K562 (cell line): Measurements from ENCODE around the gene RANBP3. TPM values are rescaled to one million over a fixed set of nuclear protein-coding genes. Genes with fewer than 3 reads are reported as not detected.

ENCODE experiments used
- ATAC-seq: fragments of 200-7000 bp; cut with Tn5 transposase; 3 replicates; pipeline ENCODE4 v1.9.1; 2020; ENCODE audit warnings: moderate library complexity
- BruUV-seq: library from RNA; stranded (reverse); fragments of 400-500 nt; replicated peaks from 2 replicates; lab custom pipeline; 2021; lab: Mats Ljungman, UMichigan
- CTCF ChIA-PET: fragments of 300-600 bp; formaldehyde crosslinking; extraction: SDS; loops from one replicate; lab custom pipeline; 2021; ENCODE audit warnings: low intra/inter-chr PET ratio; lab: Yijun Ruan, JAX
- POLR2A ChIA-PET: fragments of 300-600, 350-650 bp; sonication (Branson Sonifier 250); formaldehyde crosslinking; extraction: SDS; loops from one replicate; lab custom pipeline; 2021; ENCODE audit warnings: antibody characterized with exemption, inconsistent platforms; lab: Yijun Ruan, JAX
- DNase-seq, 4 experiments: peaks; one replicate each; pipeline versions ENCODE4 v3.0.0 to v3.0.0-alpha.2; 2011 to 2018; ENCODE audit warnings: low spot score in 3 of 4, mixed read lengths in 3 of 4; ENCODE audit errors: extremely low read depth in 1 of 4
- FAIRE-seq: peaks from 2 replicates; lab custom pipeline; 2011; peaks lifted over from hg19 to GRCh38; lab: Jason Lieb, UNC
- H2AFZ ChIP-seq: 2 replicates; pipeline ENCODE4 v1.6.0; 2011; ENCODE audit warnings: low read depth, low read length, control low read depth, inconsistent platforms
- H3K27ac ChIP-seq: fragments of 200-600 bp; 3 replicates; pipeline ENCODE4 v1.8.0; 2011; ENCODE audit warnings: low read depth, mild to moderate bottlenecking, control low read depth, inconsistent platforms, low read length, moderate library complexity, mixed read lengths; ENCODE audit errors: extremely low read depth
- H3K27me3 ChIP-seq, 2 experiments: fragments of 300-600 bp in 1 of 2; 2 replicates in 1 of 2; 3 replicates in 1 of 2; pipeline versions ENCODE4 v1.6.0 to v1.8.0; 2011; ENCODE audit warnings: inconsistent platforms in 2 of 2, low read length in 2 of 2, mild to moderate bottlenecking in 1 of 2, mixed read lengths in 1 of 2, moderate library complexity in 1 of 2; ENCODE audit not compliant: control insufficient read depth in 2 of 2, insufficient read depth in 2 of 2
- H3K36me3 ChIP-seq: fragments of 300-600 bp; 3 replicates; pipeline ENCODE4 v1.8.0; 2011; ENCODE audit warnings: mild to moderate bottlenecking, low read length, inconsistent platforms; ENCODE audit not compliant: control insufficient read depth, insufficient read depth
- H3K4me1 ChIP-seq, 2 experiments: fragments of 200-600 bp in 1 of 2; replicated peaks in 1 of 2; 2 replicates in 1 of 2; 3 replicates in 1 of 2; pipeline versions ENCODE4 v1.5.1 to v1.8.0; 2011; ENCODE audit warnings: inconsistent platforms in 2 of 2, low read length in 2 of 2, mild to moderate bottlenecking in 1 of 2, mixed read lengths in 1 of 2, moderate library complexity in 1 of 2; ENCODE audit not compliant: control insufficient read depth in 2 of 2, insufficient read depth in 2 of 2
- H3K4me2 ChIP-seq: 2 replicates; pipeline ENCODE4 v1.6.1; 2011; ENCODE audit warnings: low read length, control low read depth, inconsistent platforms, mixed read lengths; ENCODE audit not compliant: insufficient read depth
- H3K4me3 ChIP-seq: fragments of 200-600 bp; sonication (generic), shearing (Covaris generic); 2 replicates; pipeline ENCODE4 v1.5.1; 2016; ENCODE audit warnings: control low read depth, inconsistent platforms
- H3K79me2 ChIP-seq: fragments of 200-600 bp; 3 replicates; pipeline ENCODE4 v1.8.0; 2011; ENCODE audit warnings: low read length, inconsistent platforms; ENCODE audit not compliant: control insufficient read depth, insufficient read depth
- H3K9ac ChIP-seq, 2 experiments: 2 replicates each; pipeline versions ENCODE4 v1.6.0 to v1.6.1; 2011; ENCODE audit warnings: low read depth in 2 of 2, low read length in 2 of 2, control low read depth in 1 of 2, inconsistent platforms in 1 of 2, mild to moderate bottlenecking in 1 of 2, mixed read lengths in 1 of 2; ENCODE audit not compliant: insufficient read depth in 1 of 2
- H3K9me1 ChIP-seq: one replicate; pipeline ENCODE4 v1.6.0; 2011; ENCODE audit warnings: inconsistent platforms, mild to moderate bottlenecking, low read length, moderate library complexity; ENCODE audit not compliant: control insufficient read depth, insufficient read depth
- H3K9me3 ChIP-seq: replicated peaks from 2 replicates; pipeline ENCODE4 v1.5.1; 2011; ENCODE audit warnings: low read depth, low read length, inconsistent platforms; ENCODE audit not compliant: control insufficient read depth, insufficient read depth
- H4K20me1 ChIP-seq: replicated peaks from 2 replicates; pipeline ENCODE4 v1.6.1; 2011; ENCODE audit warnings: low read length, inconsistent platforms, mixed read lengths; ENCODE audit not compliant: control insufficient read depth, insufficient read depth
- CXXC5 ChIP-seq: fragments of 250-450 bp; sonication (Bioruptor Pico); IDR thresholded peaks from 2 replicates; pipeline ENCODE4 v1.8.0; 2022; ENCODE audit warnings: inconsistent platforms, mild to moderate bottlenecking, moderate library complexity
- JUND ChIP-seq, 2 experiments: IDR thresholded peaks; 2 replicates in 1 of 2; 3 replicates in 1 of 2; pipeline ENCODE4 v1.6.1; 2011; ENCODE audit warnings: borderline replicate concordance in 2 of 2, low read depth in 2 of 2, low read length in 2 of 2, improper control_type of control experiment in 1 of 2, missing biosample characterization in 1 of 2, missing genetic modification characterization in 1 of 2, missing genetic modification reagents in 1 of 2
- MAZ ChIP-seq, 2 experiments: fragments of 450-650 bp in 1 of 2; sonication (generic) in 1 of 2; formaldehyde crosslinking; IDR thresholded peaks in 1 of 2; conservative IDR thresholded peaks in 1 of 2; 2 replicates each; pipeline versions ENCODE4 v1.4.0 to v1.5.0; 2020; ENCODE audit warnings: mild to moderate bottlenecking in 1 of 2, missing genetic modification reagents in 1 of 2
- MIER1 ChIP-seq: fragments of 450-650 bp; IDR thresholded peaks from 2 replicates; pipeline ENCODE4 v1.6.1; 2016; ENCODE audit warnings: antibody characterized with exemption, mild to moderate bottlenecking, low read depth
- NEUROD1 ChIP-seq: fragments of 150-350 bp; IDR thresholded peaks from 2 replicates; pipeline ENCODE4 v1.6.1; 2014; ENCODE audit warnings: borderline replicate concordance, low read length, low read depth; ENCODE audit not compliant: partially characterized antibody
- NUFIP1 ChIP-seq: fragments of 450-650 bp; IDR thresholded peaks from 2 replicates; pipeline ENCODE4 v1.6.1; 2018; ENCODE audit not compliant: partially characterized antibody
- POLR3G ChIP-seq: IDR thresholded peaks from 2 replicates; pipeline ENCODE4 v1.6.1; 2011; ENCODE audit not compliant: insufficient read length, insufficient replicate concordance; ENCODE audit errors: extremely low read depth
- SMAD4 ChIP-seq: fragments of 250-450 bp; sonication (Bioruptor Pico); conservative IDR thresholded peaks from 2 replicates; pipeline ENCODE4 v1.8.0; 2021; ENCODE audit warnings: inconsistent platforms, mild to moderate bottlenecking, moderate library complexity
- ZBTB5 ChIP-seq: fragments of 450-650 bp; IDR thresholded peaks from 2 replicates; pipeline ENCODE4 v1.6.1; 2017; ENCODE audit warnings: antibody characterized with exemption
- WGBS: fragments of 100-300 bp; shearing (Covaris generic); methylation state at CpG from one replicate; pipeline ENCODE4 v1.1.6; 2016; ENCODE audit warnings: low coverage, mixed read lengths; ENCODE audit not compliant: insufficient coverage; ENCODE audit errors: missing lambda C conversion rate; 5-methylcytosine and 5-hydroxymethylcytosine counted together
- in situ Hi-C: fragments of 300-500 bp; cut with MboI; formaldehyde crosslinking; loops from 4 replicates; pipeline ENCODE4 v1.15.0; 2018; ENCODE audit warnings: inconsistent platforms, mixed read lengths
- intact Hi-C: fragments of 100-400 bp; cut with micrococcal nuclease; formaldehyde crosslinking; loops from 2 replicates; pipeline ENCODE4 v1.14.2; 2022
- polyA plus RNA-seq, 8 experiments: library from polyadenylated mRNA; depleted of rRNA in 4 of 8; stranded (reverse) in 5 of 8; unstranded in 3 of 8; fragments of >200 nt; fragmentation: Nextera tagmentation in 2 of 8; fragmentation: Illumina TruSeq in 1 of 8; extraction: Ambion mirVana in 2 of 8; extraction: Trizol in 1 of 8; gene quantifications; 2 replicates each; pipeline versions ENCODE4 v1.2.1 to v1.2.3, GENCODE V29; 2011 to 2014; ENCODE audit warnings: inconsistent platforms in 1 of 8, missing spikeins in 1 of 8
- total RNA-seq, 7 experiments: library from RNA; depleted of rRNA in 6 of 7; stranded (reverse); fragments of >200 nt in 6 of 7; fragmentation: Illumina TruSeq in 2 of 7; extraction: Trizol in 2 of 7; gene quantifications; 2 replicates each; pipeline versions ENCODE4 v1.2.1 to v1.2.3, GENCODE V29; 2011 to 2021; ENCODE audit warnings: low replicate concordance in 1 of 7

RANBP3 gene
- total and polyA plus RNA-seq, 9 of the 15 experiments (the other 6 are each of a cell fraction or from before 2014, with no cell fraction given), result 0.90 to 95.1 (median 63.2) TPM

- Histone ChIP-seq H3K79me2 (no peaks in the 10 kb centered on the region), H3K36me3 (peaks cover 94% of the 10 kb centered on the region; the same call in 2 of the 3 replicates), H3K9ac (no peak overlapping the region; a peak in 1 of 4 replicates), H3K4me1 (peaks cover 0 to 3% of the 10 kb centered on the region in 2 experiments; a peak in 1 of 5 replicates), H4K20me1 (no peaks in the 10 kb centered on the region), H3K27me3 (no peaks in the 10 kb centered on the region), H3K9me1 (no peaks in the 10 kb centered on the region), H3K27ac (no peak overlapping the region), H3K4me2 (no peak overlapping the region), H2AFZ (no peak overlapping the region), H3K4me3 (no peak overlapping the region), H3K9me3 (no peaks in the 10 kb centered on the region)
- POLR2A ChIA-PET, result interaction anchor here (1.2 kb wide), 1 partner anchor 16 kb away, joined by 3 read pairs; no protein-coding TSS in a partner anchor
- TF ChIP-seq CXXC5 (CRISPR knock-in tag), result no peak
- TF ChIP-seq NEUROD1, result no peak
- no peak for TF ChIP-seq SMAD4 (CRISPR knock-in tag)
- ATAC-seq (no peak), DNase-seq (no peak), FAIRE-seq (no peak)
- in situ Hi-C loops, result no loop called here
- intact Hi-C loops, result no loop called here
- WGBS, result 92% methylated on average over 12 of the region's 12 CpGs
- BruUV-seq, result no TSS peak
- CTCF ChIA-PET, result no interaction called here
Measured at GRCh38 chr19:5922161-5922545, 55.8 kb downstream of the RANBP3 start.

- intact Hi-C loops (no loop called here), in situ Hi-C loops (no loop called here)
- Histone ChIP-seq H3K27ac (no peak overlapping the region), H3K9me3 (no peaks in the 10 kb centered on the region), H2AFZ (no peak overlapping the region), H4K20me1 (no peaks in the 10 kb centered on the region), H3K9me1 (no peaks in the 10 kb centered on the region), H3K4me3 (no peak overlapping the region), H3K9ac (no peak overlapping the region), H3K79me2 (no peaks in the 10 kb centered on the region), H3K4me2 (no peak overlapping the region), H3K4me1 (peaks cover 0 to 3% of the 10 kb centered on the region in 2 experiments; a peak in 1 of 5 replicates), H3K36me3 (peaks cover 94% of the 10 kb centered on the region; the same call in 2 of the 3 replicates), H3K27me3 (no peaks in the 10 kb centered on the region)
- DNase-seq (no peak), FAIRE-seq (no peak), ATAC-seq (no peak)
- BruUV-seq, result no TSS peak
- ChIA-PET POLR2A (interaction anchor here (0.7 to 1.7 kb wide), 2 partner anchors 10 to 214 kb away, joined by 3 to 6 read pairs; no protein-coding TSS in a partner anchor), CTCF (no interaction called here)
- 94% methylated on average over 21 of the region's 21 CpGs for WGBS
- no peak for TF ChIP-seq MAZ (CRISPR knock-in tag; conservative IDR thresholded peaks at IDR 0.05 in 1 of 2, IDR thresholded peaks at IDR 0.05 in 1 of 2)
- TF ChIP-seq NUFIP1, result no peak
- TF ChIP-seq ZBTB5, result no peak
- TF ChIP-seq POLR3G, result no peak
- TF ChIP-seq JUND (IDR thresholded peaks at IDR 0.05; ENCODE audit: borderline replicate concordance, low read depth, low read length), result no peak
- TF ChIP-seq JUND (tag; IDR thresholded peaks at IDR 0.05; ENCODE audit: borderline replicate concordance, low read depth, low read length), result no peak
- no peak for TF ChIP-seq MIER1
- TF ChIP-seq, all 486 proteins: peak for 0
Measured at GRCh38 chr19:5921516-5922160, 56.3 kb downstream of the RANBP3 start.
